Testis (tissue), 3 donors: ENCODE data around the gene RPL10. TPM values are rescaled to one million over a fixed set of nuclear protein-coding genes. Genes with fewer than 3 reads are reported as not detected.

Source experiments
- DNase-seq: peaks from one replicate; pipeline ENCODE4 v3.0.0-alpha.2; 2019
- H3K27ac ChIP-seq, 2 donors: fragments of 200-600 bp; sonication (generic); one replicate each; pipeline ENCODE4 v1.5.1; 2019
- H3K27me3 ChIP-seq: fragments of 200-600 bp; sonication (generic); one replicate; pipeline ENCODE4 v1.5.1; 2019
- H3K36me3 ChIP-seq: fragments of 200-600 bp; sonication (generic); one replicate; pipeline ENCODE4 v1.5.1; 2017; ENCODE audit warnings: low read depth; ENCODE audit errors: missing control alignments
- H3K4me1 ChIP-seq: fragments of 200-600 bp; sonication (generic); one replicate; pipeline ENCODE4 v1.5.1; 2019
- H3K4me3 ChIP-seq, 2 donors: fragments of 200-600 bp; sonication (generic); one replicate each; pipeline ENCODE4 v1.5.1; 2017 to 2019
- H3K9me3 ChIP-seq: fragments of 200-600 bp; sonication (generic); one replicate; pipeline ENCODE4 v1.5.1; 2017
- POLR2A ChIP-seq: fragments of 450-650 bp; IDR thresholded peaks from one replicate; pipeline ENCODE4 v1.6.1; 2017; ENCODE audit warnings: antibody characterized with exemption, mild to moderate bottlenecking, moderate library complexity
- WGBS, 2 donors: methylation state at CpG; one replicate each; pipeline ENCODE4 v1.1.5; 2018; 5-methylcytosine and 5-hydroxymethylcytosine counted together
- intact Hi-C: fragments of 100-400 bp; cut with DNase I; formaldehyde crosslinking; loops from one replicate; pipeline ENCODE4 v1.15.1; 2023; ENCODE audit warnings: low total_unique reads
- polyA plus RNA-seq: library from polyadenylated mRNA; stranded (reverse); fragments of 350-450 nt; fragmentation: Illumina TruSeq; extraction: RNeasy Lipid Tissue Mini Kit (QIAGEN cat#74804); gene quantifications from one replicate; pipeline ENCODE4 v1.2.3, GENCODE V29; 2014; ENCODE audit warnings: low read depth, low replicate concordance; ENCODE audit not compliant: insufficient read depth
- total RNA-seq, 2 donors: library from RNA; depleted of rRNA; stranded (reverse); fragments of >200 nt; gene quantifications; one replicate each; pipeline ENCODE4 v1.2.3, GENCODE V29; 2016
- TF ChIP-seq, protein P1 (sequence below), 3 experiments: fragments of 450-650 bp in 2 of 3; fragments of 200-600 bp in 1 of 3; sonication (generic) in 1 of 3; IDR thresholded peaks; one replicate each; pipeline ENCODE4 v1.5.1; 2016 to 2019; ENCODE audit warnings: antibody characterized with exemption in 3 of 3, mild to moderate bottlenecking in 2 of 3, moderate library complexity in 1 of 3

Gene RPL10
- total and polyA plus RNA-seq, 3 donors from 2014 or later: 925 to 1,913 (median 1,423) TPM

DNA sequence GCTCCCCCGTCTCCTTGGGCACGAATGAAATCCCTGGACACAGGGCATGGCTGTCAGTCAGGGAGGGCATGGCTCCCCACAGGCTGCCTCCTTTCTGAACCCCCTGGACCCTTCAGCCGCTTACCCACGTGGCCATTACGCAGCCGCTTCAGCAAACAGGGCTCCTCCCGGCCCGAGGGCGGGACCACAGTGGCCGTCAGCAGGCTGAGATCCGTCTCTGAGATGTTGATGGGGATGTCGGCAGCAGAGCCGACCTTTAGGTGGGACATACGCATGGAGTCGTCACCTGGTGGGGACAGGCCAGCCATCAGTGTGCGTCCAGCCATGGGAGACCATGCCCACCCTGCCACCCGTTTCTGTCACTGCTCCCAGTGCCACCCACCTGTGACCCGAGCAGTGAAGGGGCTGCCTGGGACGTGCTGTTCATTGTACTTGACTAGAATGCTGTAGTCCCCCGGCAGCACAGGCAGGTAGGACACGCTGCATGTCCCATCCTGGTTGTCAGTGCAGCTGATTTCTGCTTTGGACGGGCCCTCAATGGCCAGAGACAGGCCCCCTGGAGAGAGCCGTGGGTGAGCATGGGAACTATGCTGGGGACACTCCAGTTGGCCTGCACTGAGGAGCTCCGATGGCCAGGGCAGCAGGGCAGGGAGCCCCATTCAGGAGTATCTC lies 44.9 kb upstream of the RPL10 start:
- no peaks in the 10 kb centered on the region for H3K27me3 ChIP-seq
- DNase-seq: no peak

DNA sequence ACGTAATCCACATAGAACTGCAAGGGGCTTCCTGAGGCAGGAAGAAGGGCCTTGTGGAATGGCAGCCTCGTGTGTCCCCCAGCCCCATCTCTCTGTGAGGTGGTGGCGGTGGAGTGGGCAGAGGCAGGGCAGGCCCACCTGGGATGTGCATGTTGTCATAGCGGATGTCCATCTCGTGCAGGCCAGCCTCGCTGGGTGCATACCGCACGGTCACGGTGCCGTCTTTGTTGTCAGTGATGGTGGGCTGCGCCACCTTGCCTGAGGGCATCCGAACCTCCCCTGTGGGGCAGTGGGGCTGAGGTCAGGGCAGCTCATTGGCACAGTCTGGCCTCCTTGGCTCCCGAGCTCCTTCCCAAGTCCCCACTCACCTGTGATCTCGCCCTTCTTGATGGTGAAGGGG lies 44.2 kb upstream of the RPL10 start:
- DNase-seq: no peak
- 93% methylated on average over 12 of the region's 14 CpGs; no CpG with 5 or more reads in 1 of the 2 donors for WGBS, 2 donors

More for the DNA sequence above, 44.9 kb upstream of the RPL10 start:
- 85% methylated on average over 19 of the region's 24 CpGs; no CpG with 5 or more reads in 1 of the 2 donors for WGBS, 2 donors
- Histone ChIP-seq H3K4me3 (no peak overlapping the region), H3K4me1 (no peaks in the 10 kb centered on the region), H3K9me3 (no peaks in the 10 kb centered on the region), H3K36me3 (no peaks in the 10 kb centered on the region), H3K27ac (no peak overlapping the region)
- intact Hi-C loops: no loop called here
- TF ChIP-seq, protein P1, sequence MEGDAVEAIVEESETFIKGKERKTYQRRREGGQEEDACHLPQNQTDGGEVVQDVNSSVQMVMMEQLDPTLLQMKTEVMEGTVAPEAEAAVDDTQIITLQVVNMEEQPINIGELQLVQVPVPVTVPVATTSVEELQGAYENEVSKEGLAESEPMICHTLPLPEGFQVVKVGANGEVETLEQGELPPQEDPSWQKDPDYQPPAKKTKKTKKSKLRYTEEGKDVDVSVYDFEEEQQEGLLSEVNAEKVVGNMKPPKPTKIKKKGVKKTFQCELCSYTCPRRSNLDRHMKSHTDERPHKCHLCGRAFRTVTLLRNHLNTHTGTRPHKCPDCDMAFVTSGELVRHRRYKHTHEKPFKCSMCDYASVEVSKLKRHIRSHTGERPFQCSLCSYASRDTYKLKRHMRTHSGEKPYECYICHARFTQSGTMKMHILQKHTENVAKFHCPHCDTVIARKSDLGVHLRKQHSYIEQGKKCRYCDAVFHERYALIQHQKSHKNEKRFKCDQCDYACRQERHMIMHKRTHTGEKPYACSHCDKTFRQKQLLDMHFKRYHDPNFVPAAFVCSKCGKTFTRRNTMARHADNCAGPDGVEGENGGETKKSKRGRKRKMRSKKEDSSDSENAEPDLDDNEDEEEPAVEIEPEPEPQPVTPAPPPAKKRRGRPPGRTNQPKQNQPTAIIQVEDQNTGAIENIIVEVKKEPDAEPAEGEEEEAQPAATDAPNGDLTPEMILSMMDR (IDR thresholded peaks at IDR 0.05): no peak
- no peak for TF ChIP-seq POLR2A

DNA sequence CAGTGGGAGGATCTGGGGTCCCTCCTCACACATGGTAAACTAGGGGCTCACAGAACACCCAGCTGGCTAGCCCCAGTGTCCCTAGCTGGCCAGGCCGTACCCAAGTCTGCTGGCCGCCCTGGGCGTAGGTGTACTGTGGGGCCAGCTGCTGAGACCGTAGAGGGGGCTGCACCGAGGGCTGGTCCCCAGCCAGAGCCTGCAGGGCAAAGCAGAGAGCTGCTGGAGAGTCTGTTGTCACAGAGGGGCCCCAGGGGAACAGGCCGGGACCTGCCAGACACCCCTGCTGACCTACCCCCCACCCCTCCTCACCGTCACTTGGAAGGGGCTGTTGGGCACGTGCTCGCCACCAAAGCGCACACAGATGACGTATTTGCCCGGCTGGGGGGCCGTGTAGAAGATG lies 43.7 kb upstream of the RPL10 start:
- H3K27me3 ChIP-seq: no peaks in the 10 kb centered on the region
- H3K9me3 ChIP-seq: no peaks in the 10 kb centered on the region
- DNase-seq: no peak
- no peak for TF ChIP-seq POLR2A
- TF ChIP-seq, protein P1 (IDR thresholded peaks at IDR 0.05): no peak
- no peak overlapping the region for H3K27ac ChIP-seq
- WGBS, 2 donors: 91% methylated on average over 9 of the region's 13 CpGs; no CpG with 5 or more reads in 1 of the 2 donors
- H3K4me1 ChIP-seq: no peaks in the 10 kb centered on the region
- no peak overlapping the region for H3K4me3 ChIP-seq
- intact Hi-C loops: no loop called here
- H3K36me3 ChIP-seq: no peaks in the 10 kb centered on the region

More for the DNA sequence above, 44.2 kb upstream of the RPL10 start:
- H3K27me3 ChIP-seq: no peaks in the 10 kb centered on the region
- H3K9me3 ChIP-seq: no peaks in the 10 kb centered on the region
- H3K27ac ChIP-seq: no peak overlapping the region
- intact Hi-C loops: no loop called here
- no peaks in the 10 kb centered on the region for H3K4me1 ChIP-seq
- TF ChIP-seq, protein P1 (IDR thresholded peaks at IDR 0.05): no peak
- TF ChIP-seq POLR2A: no peak
- H3K4me3 ChIP-seq: no peak overlapping the region
- no peaks in the 10 kb centered on the region for H3K36me3 ChIP-seq

DNA sequence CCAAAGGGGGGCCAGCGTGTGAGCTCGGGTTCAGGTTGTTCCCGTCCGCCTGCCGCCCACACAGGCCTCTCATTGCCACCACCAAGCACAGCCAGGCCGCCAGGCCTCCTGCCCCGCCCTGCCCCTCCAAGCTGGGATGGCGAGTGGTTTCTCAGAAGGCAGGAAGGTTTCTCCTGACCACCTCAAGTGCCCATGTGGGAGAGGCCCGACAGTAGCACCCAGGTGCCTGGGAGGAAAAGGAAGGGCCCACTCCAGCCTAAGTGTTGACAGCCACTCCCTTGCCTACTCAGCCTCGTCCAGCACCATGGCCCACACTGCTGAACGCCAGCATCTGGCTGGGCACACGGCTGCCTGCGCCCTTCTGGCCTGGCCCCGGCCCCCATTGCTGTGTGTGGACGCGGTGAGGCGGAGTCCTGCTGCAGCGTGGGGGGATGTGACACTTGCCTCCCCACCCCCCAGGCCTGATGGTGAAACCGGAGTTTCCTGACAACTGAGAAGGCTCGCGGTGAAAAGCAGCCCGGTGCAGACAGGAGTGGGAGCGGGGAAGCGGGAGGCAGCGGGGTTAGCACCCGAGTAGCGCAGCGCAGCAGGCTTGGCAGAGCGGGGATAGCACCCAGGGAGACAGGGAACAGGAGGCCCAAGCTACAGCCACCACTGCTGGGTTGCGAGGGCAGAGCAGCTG lies 42.9 kb upstream of the RPL10 start:
- Histone ChIP-seq H3K36me3 (no peaks in the 10 kb centered on the region), H3K27ac (no peak overlapping the region), H3K9me3 (no peaks in the 10 kb centered on the region), H3K4me1 (no peaks in the 10 kb centered on the region), H3K27me3 (no peaks in the 10 kb centered on the region), H3K4me3 (no peak overlapping the region)
- 75 to 83% methylated on average over 6 to 26 of the region's 30 CpGs for WGBS, 2 donors
- DNase-seq: no peak
- intact Hi-C loops: no loop called here
- TF ChIP-seq POLR2A: no peak
- TF ChIP-seq, protein P1 (IDR thresholded peaks at IDR 0.05): no peak
